HG02870 (cell line): ENCODE data around the gene ATAD3B.
"Not testable (repeated sequence)": the region's sequence is repeated elsewhere in the genome, so short reads cannot be mapped to it uniquely, and the experiment has no call there.

Source experiments
- ATAC-seq: cut with Tn5 transposase; IDR thresholded peaks from one replicate; pipeline ENCODE4 v1.9.1; 2021; ENCODE audit warnings: mild to moderate bottlenecking, moderate library complexity; ENCODE audit not compliant: unreplicated experiment

The ATAD3B gene

GRCh38 chr1:1432951-1433803 is 38.4 kb upstream of the ATAD3B start:
- no peak for ATAC-seq

- no peak for ATAC-seq
Observed at GRCh38 chr1:1433804-1434130, 37.8 kb upstream of the ATAD3B start.

GRCh38 chr1:1434131-1434823 is 37.3 kb upstream of the ATAD3B start:
- ATAC-seq: no peak

- no peak for ATAC-seq
Observed at GRCh38 chr1:1434824-1435105, 36.8 kb upstream of the ATAD3B start.

- no peak for ATAC-seq
Observed at GRCh38 chr1:1435106-1435903, 36.3 kb upstream of the ATAD3B start, which contains the start of gene VWA1. Gene VWA1 (plus strand): TSS chr1:1435690. CDS start chr1:1435749, 59 bp downstream.

GRCh38 chr1:1435911-1436629 is 35.5 kb upstream of the ATAD3B start:
- ATAC-seq: no peak

GRCh38 chr1:1436630-1437032 is 34.9 kb upstream of the ATAD3B start:
- ATAC-seq: no peak

- ATAC-seq: no peak
Observed at GRCh38 chr1:1437033-1437903, 34.3 kb upstream of the ATAD3B start.

- no peak for ATAC-seq
Observed at GRCh38 chr1:1437904-1438376, 33.6 kb upstream of the ATAD3B start.

- no peak for ATAC-seq
Observed at GRCh38 chr1:1438531-1439381, 32.8 kb upstream of the ATAD3B start.

GRCh38 chr1:1439546-1440261 is 31.9 kb upstream of the ATAD3B start:
- ATAC-seq: no peak

- no peak for ATAC-seq
Observed at GRCh38 chr1:1440262-1441001, 31.1 kb upstream of the ATAD3B start.

GRCh38 chr1:1441002-1441888 is 30.3 kb upstream of the ATAD3B start:
- no peak for ATAC-seq

- ATAC-seq: no peak
Observed at GRCh38 chr1:1442069-1442770, 29.3 kb upstream of the ATAD3B start.

GRCh38 chr1:1446631-1447030 is 24.9 kb upstream of the ATAD3B start:
- ATAC-seq: not testable (repeated sequence)

- ATAC-seq: no peak
Observed at GRCh38 chr1:1449099-1449739, 22.3 kb upstream of the ATAD3B start, which contains the start of gene ATAD3C. Gene ATAD3C (plus strand): TSS chr1:1449689. CDS start chr1:1450684, 995 bp downstream.
